CD8-positive, alpha-beta memory T cell (primary cell): ENCODE data around the gene TMEM232. TPM values are rescaled to one million over a fixed set of nuclear protein-coding genes. Genes with fewer than 3 reads are reported as not detected.

Experiments used
- CTCF ChIA-PET: fragments of 350-600 bp; sonication (Branson Sonifier 250); formaldehyde crosslinking; loops from one replicate; lab custom pipeline; 2021; ENCODE audit warnings: antibody characterized with exemption; lab: Charles Lee
- POLR2A ChIA-PET: fragments of 350-600 bp; sonication (Branson Sonifier 250); formaldehyde crosslinking; loops from one replicate; lab custom pipeline; 2021; ENCODE audit warnings: antibody characterized with exemption; lab: Charles Lee
- DNase-seq, 5 donors: peaks; one replicate each; pipeline versions ENCODE4 v3.0.0 to v3.0.0-alpha.2; 2020 to 2022; ENCODE audit warnings: mixed read lengths in 1 of 5
- H3K27ac ChIP-seq: one replicate; pipeline ENCODE4 v1.7.0; 2013; ENCODE audit warnings: low read depth, mild to moderate bottlenecking, low read length, moderate library complexity
- H3K27me3 ChIP-seq: 2 replicates; pipeline ENCODE4 v1.7.0; 2013; ENCODE audit warnings: low read length, mild to moderate bottlenecking; ENCODE audit not compliant: insufficient read depth, poor library complexity, severe bottlenecking
- H3K36me3 ChIP-seq: 2 replicates; pipeline ENCODE4 v1.7.0; 2013; ENCODE audit warnings: mild to moderate bottlenecking, low read length, moderate library complexity; ENCODE audit not compliant: insufficient read depth
- H3K4me1 ChIP-seq: 2 replicates; pipeline ENCODE4 v1.7.0; 2013; ENCODE audit warnings: mild to moderate bottlenecking, low read length, moderate library complexity; ENCODE audit not compliant: insufficient read depth
- H3K4me3 ChIP-seq: 2 replicates; pipeline ENCODE4 v1.7.0; 2013; ENCODE audit warnings: mild to moderate bottlenecking, low read length
- H3K9me3 ChIP-seq: 2 replicates; pipeline ENCODE4 v1.7.0; 2013; ENCODE audit warnings: mild to moderate bottlenecking, low read length
- H3K27ac Mint-ChIP-seq, 8 donors: one replicate each; pipeline ENCODE4 v1.8.0; 2020 to 2021; ENCODE audit warnings: mixed read lengths in 8 of 8, mild to moderate bottlenecking in 6 of 8, inconsistent platforms in 3 of 8, moderate library complexity in 3 of 8
- H3K27me3 Mint-ChIP-seq, 2 donors: one replicate each; pipeline ENCODE4 v1.8.0; 2020 to 2021; ENCODE audit warnings: mixed read lengths in 2 of 2, mild to moderate bottlenecking in 1 of 2, moderate library complexity in 1 of 2
- H3K36me3 Mint-ChIP-seq, 3 donors: one replicate each; pipeline ENCODE4 v1.8.0; 2020 to 2021; ENCODE audit warnings: mixed read lengths in 3 of 3, inconsistent platforms in 1 of 3, mild to moderate bottlenecking in 1 of 3
- H3K4me1 Mint-ChIP-seq, 3 donors: one replicate each; pipeline ENCODE4 v1.8.0; 2020 to 2021; ENCODE audit warnings: mixed read lengths in 3 of 3, inconsistent platforms in 1 of 3, mild to moderate bottlenecking in 1 of 3
- H3K4me3 Mint-ChIP-seq, 7 donors: one replicate each; pipeline ENCODE4 v1.8.0; 2020 to 2021; ENCODE audit warnings: mixed read lengths in 7 of 7, mild to moderate bottlenecking in 6 of 7, moderate library complexity in 4 of 7, inconsistent platforms in 2 of 7
- H3K9me3 Mint-ChIP-seq, 5 donors: one replicate each; pipeline ENCODE4 v1.8.0; 2020 to 2022; ENCODE audit warnings: mixed read lengths in 5 of 5, mild to moderate bottlenecking in 3 of 5, moderate library complexity in 2 of 5, inconsistent platforms in 1 of 5
- polyA plus RNA-seq: library from polyadenylated mRNA; unstranded; fragments of 300-500 nt; fragmentation: Illumina TruSeq; gene quantifications from one replicate; pipeline ENCODE4 v1.2.3, GENCODE V29; 2021
- total RNA-seq, 2 experiments: library from RNA; stranded (reverse); gene quantifications; one replicate each; pipeline ENCODE4 v1.2.3, GENCODE V29; 2021

TMEM232 gene
- total and polyA plus RNA-seq, 3 experiments from 2014 or later, result 0.25 to 0.92 (median 0.38) TPM

DNA sequence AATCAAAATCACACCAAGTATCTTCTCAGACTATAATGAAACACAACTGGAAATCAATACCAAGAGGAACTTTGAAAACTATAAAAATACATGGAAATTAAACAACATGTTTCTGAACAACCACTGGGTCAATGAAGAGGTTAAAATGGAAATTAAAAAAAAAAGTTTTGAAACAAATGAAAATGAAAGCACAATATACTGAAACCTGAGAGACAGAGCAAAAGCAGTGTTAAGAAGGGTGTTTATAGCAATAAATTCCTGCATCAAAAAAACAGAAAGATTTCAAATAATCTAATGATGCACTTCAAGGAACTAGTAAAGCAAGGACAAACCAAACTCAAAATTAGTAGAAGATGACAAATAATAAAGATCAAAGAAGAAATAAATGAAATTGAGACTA is 92.0 kb downstream of the TMEM232 start:
- Mint-ChIP-seq H3K9me3 (peaks cover 0 to 6% (median 0%) of the 10 kb centered on the region in 5 donors), H3K27me3 (peaks cover 0 to 5% of the 10 kb centered on the region in 2 donors), H3K4me1 (peaks cover 0 to 3% (median 3%) of the 10 kb centered on the region in 3 donors), H3K4me3 (no peak overlapping the region), H3K36me3 (peaks cover 0 to 4% (median 0%) of the 10 kb centered on the region in 3 donors), H3K27ac (no peak overlapping the region)
- Histone ChIP-seq H3K27me3 (no peaks in the 10 kb centered on the region), H3K9me3 (no peaks in the 10 kb centered on the region), H3K4me1 (no peaks in the 10 kb centered on the region), H3K36me3 (no peaks in the 10 kb centered on the region), H3K4me3 (no peak overlapping the region), H3K27ac (no peak overlapping the region)
- ChIA-PET POLR2A (no interaction called here), CTCF (no interaction called here)
- DNase-seq, result no peak

DNA sequence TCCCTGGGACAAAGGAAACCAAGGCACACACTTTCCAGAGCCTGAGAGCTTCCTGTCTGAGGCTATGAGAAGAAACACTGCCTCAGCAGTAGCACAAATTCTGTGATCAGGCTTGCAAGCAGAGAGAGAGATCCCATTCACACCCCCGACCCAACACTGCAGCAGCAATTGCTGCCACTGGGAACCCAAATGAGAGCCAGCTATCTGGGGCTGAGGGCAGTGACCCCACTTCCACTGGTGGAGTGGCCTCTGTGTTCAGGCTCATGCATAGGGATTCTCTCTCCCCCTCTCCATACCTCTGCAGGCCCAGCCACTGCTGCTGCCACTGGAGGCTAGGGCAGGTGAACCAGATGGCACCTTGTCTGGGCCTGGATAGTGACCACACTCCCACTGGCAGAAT is 95.2 kb downstream of the TMEM232 start:
- no peak overlapping the region for H3K4me3 ChIP-seq
- peak overlapping the region in 1 of 8 donors; percentile 17 for H3K27ac Mint-ChIP-seq
- no peaks in the 10 kb centered on the region for H3K4me1 Mint-ChIP-seq
- H3K27ac ChIP-seq, result no peak overlapping the region
- H3K9me3 Mint-ChIP-seq, result peaks cover 0 to 6% (median 0%) of the 10 kb centered on the region in 5 donors
- ChIA-PET POLR2A (no interaction called here), CTCF (no interaction called here)
- H3K9me3 ChIP-seq, result no peaks in the 10 kb centered on the region
- H3K4me1 ChIP-seq, result no peaks in the 10 kb centered on the region
- H3K4me3 Mint-ChIP-seq, result no peak overlapping the region
- DNase-seq, result no peak
- H3K27me3 ChIP-seq, result no peaks in the 10 kb centered on the region
- no peaks in the 10 kb centered on the region for H3K36me3 ChIP-seq
- H3K36me3 Mint-ChIP-seq, result peaks cover 0 to 4% (median 0%) of the 10 kb centered on the region in 3 donors
- H3K27me3 Mint-ChIP-seq, result peaks cover 7% of the 10 kb centered on the region in 2 donors

DNA sequence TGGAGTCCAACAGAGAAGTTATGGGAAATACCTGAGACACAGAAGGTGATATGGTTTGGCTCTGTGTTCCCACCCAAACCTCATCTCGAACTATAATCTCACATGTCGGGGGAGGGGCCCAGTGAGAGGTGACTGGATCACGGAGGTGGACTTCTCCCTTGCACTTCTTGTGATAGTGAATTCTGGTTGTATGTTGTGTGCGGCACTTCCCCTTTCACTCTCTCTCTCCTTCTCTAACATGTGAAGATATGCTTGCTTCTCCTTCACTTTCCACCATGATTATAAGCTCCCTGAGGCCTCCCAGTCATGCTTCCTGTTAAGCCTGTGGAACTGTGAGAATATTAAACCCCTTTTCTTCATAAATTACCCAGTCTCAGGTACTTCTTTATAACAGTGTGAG is 96.1 kb downstream of the TMEM232 start:
- no peak for DNase-seq
- peaks cover 7 to 11% of the 10 kb centered on the region in 2 donors for H3K27me3 Mint-ChIP-seq
- H3K4me3 ChIP-seq, result no peak overlapping the region
- H3K4me1 Mint-ChIP-seq, result no peaks in the 10 kb centered on the region
- no peaks in the 10 kb centered on the region for H3K27me3 ChIP-seq
- no peak overlapping the region for H3K27ac ChIP-seq
- peaks cover 0 to 4% (median 0%) of the 10 kb centered on the region in 3 donors for H3K36me3 Mint-ChIP-seq
- peaks cover 0 to 6% (median 0%) of the 10 kb centered on the region in 5 donors for H3K9me3 Mint-ChIP-seq
- no peaks in the 10 kb centered on the region for H3K4me1 ChIP-seq
- no peaks in the 10 kb centered on the region for H3K36me3 ChIP-seq
- ChIA-PET POLR2A (no interaction called here), CTCF (no interaction called here)
- no peak overlapping the region for H3K27ac Mint-ChIP-seq
- no peak overlapping the region for H3K4me3 Mint-ChIP-seq
- H3K9me3 ChIP-seq, result no peaks in the 10 kb centered on the region

- Histone ChIP-seq H3K27me3 (no peaks in the 10 kb centered on the region), H3K4me1 (no peaks in the 10 kb centered on the region), H3K27ac (no peak overlapping the region), H3K9me3 (no peaks in the 10 kb centered on the region), H3K4me3 (no peak overlapping the region), H3K36me3 (no peaks in the 10 kb centered on the region)
- Mint-ChIP-seq H3K4me1 (no peaks in the 10 kb centered on the region), H3K4me3 (no peak overlapping the region), H3K27me3 (peaks cover 2 to 11% of the 10 kb centered on the region in 2 donors), H3K27ac (no peak overlapping the region), H3K36me3 (no peaks in the 10 kb centered on the region), H3K9me3 (no peaks in the 10 kb centered on the region)
- CTCF ChIA-PET, result interaction anchor here (0.6 to 1.1 kb wide), 2 partner anchors 74 to 1186 kb away, joined by 3 read pairs; no protein-coding TSS in a partner anchor
- POLR2A ChIA-PET, result no interaction called here
- peak in 2 of 5 donors; percentile 10 to 28 for DNase-seq
Observed at GRCh38 chr5:110625376-110625999, 101.0 kb downstream of the TMEM232 start.

- no peaks in the 10 kb centered on the region for H3K27me3 ChIP-seq
- no peak overlapping the region for H3K4me3 ChIP-seq
- H3K36me3 ChIP-seq, result no peaks in the 10 kb centered on the region
- Mint-ChIP-seq H3K27me3 (peaks cover 2 to 11% of the 10 kb centered on the region in 2 donors), H3K27ac (no peak overlapping the region), H3K36me3 (no peaks in the 10 kb centered on the region), H3K4me3 (no peak overlapping the region), H3K9me3 (no peaks in the 10 kb centered on the region), H3K4me1 (no peaks in the 10 kb centered on the region)
- H3K27ac ChIP-seq, result no peak overlapping the region
- H3K9me3 ChIP-seq, result no peaks in the 10 kb centered on the region
- DNase-seq, result no peak
- H3K4me1 ChIP-seq, result no peaks in the 10 kb centered on the region
- ChIA-PET CTCF (no interaction called here), POLR2A (no interaction called here)
Observed at GRCh38 chr5:110623874-110624273, 102.6 kb downstream of the TMEM232 start.

DNA sequence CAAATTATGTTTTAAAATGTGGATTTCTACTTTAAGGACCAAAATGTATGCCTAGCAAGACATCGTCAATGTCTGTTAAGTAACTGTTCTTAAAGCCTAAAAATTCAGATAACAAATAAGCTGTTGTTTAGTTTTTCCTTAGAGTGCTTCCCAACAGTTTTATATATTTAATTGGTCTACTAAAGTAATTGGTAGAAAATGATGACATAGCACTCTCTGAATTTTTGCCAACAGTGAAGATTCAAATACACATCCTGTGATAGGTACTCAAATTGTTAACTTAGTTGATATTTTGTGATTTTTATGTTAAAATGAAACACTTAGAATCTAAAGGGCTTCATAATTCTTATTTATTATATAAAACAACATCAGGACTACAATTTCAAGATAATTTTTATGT is 107.5 kb downstream of the TMEM232 start:
- ChIA-PET CTCF (no interaction called here), POLR2A (no interaction called here)
- no peaks in the 10 kb centered on the region for H3K36me3 ChIP-seq
- no peak overlapping the region for H3K27ac ChIP-seq
- Mint-ChIP-seq H3K4me1 (no peaks in the 10 kb centered on the region), H3K9me3 (peaks cover 2 to 12% (median 7%) of the 10 kb centered on the region in 5 donors), H3K4me3 (no peak overlapping the region), H3K27me3 (no peaks in the 10 kb centered on the region), H3K27ac (no peak overlapping the region), H3K36me3 (no peaks in the 10 kb centered on the region)
- no peak overlapping the region for H3K4me3 ChIP-seq
- H3K4me1 ChIP-seq, result no peaks in the 10 kb centered on the region
- H3K27me3 ChIP-seq, result no peaks in the 10 kb centered on the region
- no peaks in the 10 kb centered on the region for H3K9me3 ChIP-seq
- DNase-seq, result no peak

DNA sequence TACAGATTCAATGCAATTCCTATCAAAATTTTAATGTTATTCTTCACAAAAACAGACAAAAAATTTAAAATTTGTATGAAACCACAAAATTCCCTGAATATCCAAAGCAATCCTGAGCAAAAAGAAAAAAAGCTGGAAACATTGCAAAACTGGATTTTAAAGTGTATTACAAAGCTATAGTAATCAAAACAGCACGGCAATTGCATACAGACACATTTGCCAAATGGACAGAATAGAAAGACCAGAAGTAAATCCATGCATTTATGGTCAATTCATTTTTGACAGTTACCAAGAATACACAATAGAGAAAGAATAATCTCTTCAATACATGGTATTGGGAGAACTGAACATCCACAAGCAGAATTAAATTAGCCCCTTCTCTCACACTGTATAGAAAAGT is 110.5 kb downstream of the TMEM232 start:
- no peak overlapping the region for H3K4me3 Mint-ChIP-seq
- ChIA-PET POLR2A (no interaction called here), CTCF (no interaction called here)
- Histone ChIP-seq H3K9me3 (no peaks in the 10 kb centered on the region), H3K27ac (no peak overlapping the region), H3K36me3 (no peaks in the 10 kb centered on the region), H3K27me3 (no peaks in the 10 kb centered on the region), H3K4me1 (no peaks in the 10 kb centered on the region), H3K4me3 (no peak overlapping the region)
- no peak overlapping the region for H3K27ac Mint-ChIP-seq
- H3K36me3 Mint-ChIP-seq, result no peaks in the 10 kb centered on the region
- peaks cover 2 to 12% (median 7%) of the 10 kb centered on the region in 5 donors for H3K9me3 Mint-ChIP-seq
- no peaks in the 10 kb centered on the region for H3K4me1 Mint-ChIP-seq
- no peak for DNase-seq
- H3K27me3 Mint-ChIP-seq, result no peaks in the 10 kb centered on the region

DNA sequence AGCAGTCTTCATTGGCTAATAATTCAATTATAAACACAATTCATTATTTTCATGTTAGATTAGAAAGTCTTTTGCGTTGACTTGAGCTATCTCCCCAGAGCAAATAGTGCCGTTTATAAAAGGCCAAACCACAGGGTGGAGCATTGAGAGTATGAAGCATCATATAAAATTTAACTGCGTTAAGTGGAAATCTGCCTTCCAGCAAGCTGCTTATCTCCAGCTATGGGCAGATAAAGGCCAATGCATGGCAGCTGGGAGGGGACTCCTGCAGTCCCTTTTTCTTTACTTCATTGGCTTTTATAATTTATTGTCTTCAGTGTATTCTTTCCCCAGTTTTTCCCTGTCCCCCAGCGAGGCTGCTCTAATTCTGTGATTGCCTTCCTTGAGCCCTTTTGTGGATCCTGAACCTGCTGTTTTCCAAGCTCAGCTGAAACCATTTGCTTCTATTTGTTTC is 113.7 kb downstream of the TMEM232 start:
- CTCF ChIA-PET, result no interaction called here
- DNase-seq, result no peak
- no peaks in the 10 kb centered on the region for H3K27me3 Mint-ChIP-seq

More for the DNA sequence above, 113.7 kb downstream of the TMEM232 start:
- H3K4me3 Mint-ChIP-seq, result no peak overlapping the region
- Histone ChIP-seq H3K36me3 (no peaks in the 10 kb centered on the region), H3K4me1 (no peaks in the 10 kb centered on the region), H3K4me3 (no peak overlapping the region), H3K9me3 (no peaks in the 10 kb centered on the region), H3K27ac (no peak overlapping the region), H3K27me3 (no peaks in the 10 kb centered on the region)
- POLR2A ChIA-PET, result no interaction called here
- H3K27ac Mint-ChIP-seq, result no peak overlapping the region
- H3K4me1 Mint-ChIP-seq, result no peaks in the 10 kb centered on the region
- H3K36me3 Mint-ChIP-seq, result no peaks in the 10 kb centered on the region
- peaks cover 2 to 12% (median 7%) of the 10 kb centered on the region in 5 donors for H3K9me3 Mint-ChIP-seq
